SHP77 treated with DMSO at 0.1 percent for 48 hours (cell line): ENCODE results near the gene NUDT19.
A peak's percentile ranks its signal among the peaks of the same experiment; 100 is the strongest.
"Not testable (repeated sequence)": the region's sequence is repeated elsewhere in the genome, so short reads cannot be mapped to it uniquely, and the experiment has no call there.

Experiments
- DNase-seq: peaks from one replicate; lab custom pipeline; 2025; lab: John Stamatoyannopoulos, UW

The NUDT19 gene

GRCh38 chr19:32674931-32675719 lies 16.5 kb upstream of the NUDT19 start, which contains the start of gene ANKRD27:
Gene ANKRD27 (minus strand): TSS chr19:32675180. CDS start chr19:32659015, 16,165 bp downstream.
- peak; percentile 86 for DNase-seq

- DNase-seq = no peak
Observed at GRCh38 chr19:32675720-32676185, 15.9 kb upstream of the NUDT19 start, which contains the start of gene RGS9BP. Gene RGS9BP (plus strand): TSS chr19:32675848. CDS start chr19:32676264, 416 bp downstream.

- DNase-seq = no peak
Observed at GRCh38 chr19:32676186-32676894, 15.3 kb upstream of the NUDT19 start.

GRCh38 chr19:32676895-32677359 lies 14.7 kb upstream of the NUDT19 start:
- DNase-seq = no peak

- no peak for DNase-seq
Observed at GRCh38 chr19:32677657-32678056, 14.0 kb upstream of the NUDT19 start.

GRCh38 chr19:32680986-32681385 lies 10.6 kb upstream of the NUDT19 start:
- DNase-seq = no peak

GRCh38 chr19:32682317-32682716 lies 9.3 kb upstream of the NUDT19 start:
- DNase-seq = no peak

GRCh38 chr19:32686847-32687475 lies 4.7 kb upstream of the NUDT19 start:
- DNase-seq = no peak

- no peak for DNase-seq
Observed at GRCh38 chr19:32687681-32688080, 3.9 kb upstream of the NUDT19 start.

- DNase-seq = no peak
Observed at GRCh38 chr19:32688311-32688710, 3.3 kb upstream of the NUDT19 start.

GRCh38 chr19:32691952-32692726 lies 518 bp downstream of the NUDT19 start:
- no peak for DNase-seq

GRCh38 chr19:32692727-32693061 lies 1.1 kb downstream of the NUDT19 start:
- no peak for DNase-seq

GRCh38 chr19:32693151-32694108 lies 1.8 kb downstream of the NUDT19 start:
- DNase-seq = not testable (repeated sequence)

- DNase-seq = not testable (repeated sequence)
Observed at GRCh38 chr19:32694316-32694715, 2.7 kb downstream of the NUDT19 start.

- not testable (repeated sequence) for DNase-seq
Observed at GRCh38 chr19:32694851-32695250, 3.2 kb downstream of the NUDT19 start.

GRCh38 chr19:32695506-32695905 lies 3.9 kb downstream of the NUDT19 start:
- not testable (repeated sequence) for DNase-seq

- DNase-seq = not testable (repeated sequence)
Observed at GRCh38 chr19:32696771-32697170, 5.2 kb downstream of the NUDT19 start.

GRCh38 chr19:32700129-32700528 lies 8.5 kb downstream of the NUDT19 start:
- not testable (repeated sequence) for DNase-seq

GRCh38 chr19:32702010-32702409 lies 10.4 kb downstream of the NUDT19 start:
- DNase-seq = no peak

GRCh38 chr19:32704006-32704405 lies 12.4 kb downstream of the NUDT19 start:
- DNase-seq = not testable (repeated sequence)
